Cardiac muscle cell (in vitro differentiated cells and primary cell): ENCODE measurements around the gene SLC1A1. TPM values are rescaled to one million over a fixed set of nuclear protein-coding genes. Genes with fewer than 3 reads are reported as not detected.

Experiments
- DNase-seq, 2 donors: peaks; one replicate each; pipeline versions ENCODE4 v3.0.0 to v3.0.0-alpha.2; 2010 to 2017; ENCODE audit warnings: low read depth in 1 of 2, low spot score in 1 of 2
- H3K27ac ChIP-seq: fragments of 200-600 bp; sonication (generic); 2 replicates; pipeline ENCODE4 v1.5.1; 2016
- H3K27me3 ChIP-seq: fragments of 200-600 bp; sonication (generic); 2 replicates; pipeline ENCODE4 v1.6.0; 2016; ENCODE audit warnings: control low read depth
- H3K36me3 ChIP-seq: fragments of 200-600 bp; sonication (generic); 2 replicates; pipeline ENCODE4 v1.5.1; 2016; ENCODE audit warnings: control low read depth
- H3K4me1 ChIP-seq: fragments of 200-600 bp; sonication (generic); 2 replicates; pipeline ENCODE4 v1.8.1; 2017; ENCODE audit warnings: low read depth, mild to moderate bottlenecking, mixed run types
- H3K4me3 ChIP-seq: fragments of 200-600 bp; sonication (generic); 2 replicates; pipeline ENCODE4 v1.5.1; 2016; ENCODE audit warnings: mild to moderate bottlenecking
- H3K9me3 ChIP-seq: fragments of 200-600 bp; sonication (generic); 2 replicates; pipeline ENCODE4 v1.5.1; 2017; ENCODE audit warnings: low read depth, mild to moderate bottlenecking, control low read depth
- CTCF ChIP-seq: IDR thresholded peaks from 2 replicates; pipeline ENCODE4 v1.5.1; 2012; ENCODE audit warnings: low read depth, mild to moderate bottlenecking, low read length
- polyA plus RNA-seq: library from polyadenylated mRNA; unstranded; fragments of >200 nt; fragmentation: Nextera tagmentation; extraction: Ambion mirVana; gene quantifications from 2 replicates; pipeline ENCODE4 v1.2.1, GENCODE V29; 2016
- total RNA-seq: library from RNA; depleted of rRNA; stranded (reverse); fragments of >200 nt; gene quantifications from 2 replicates; pipeline ENCODE4 v1.2.3, GENCODE V29; 2016

The SLC1A1 gene
- total and polyA plus RNA-seq, 2 experiments from 2014 or later, result 0.57 to 2.4 TPM

DNA sequence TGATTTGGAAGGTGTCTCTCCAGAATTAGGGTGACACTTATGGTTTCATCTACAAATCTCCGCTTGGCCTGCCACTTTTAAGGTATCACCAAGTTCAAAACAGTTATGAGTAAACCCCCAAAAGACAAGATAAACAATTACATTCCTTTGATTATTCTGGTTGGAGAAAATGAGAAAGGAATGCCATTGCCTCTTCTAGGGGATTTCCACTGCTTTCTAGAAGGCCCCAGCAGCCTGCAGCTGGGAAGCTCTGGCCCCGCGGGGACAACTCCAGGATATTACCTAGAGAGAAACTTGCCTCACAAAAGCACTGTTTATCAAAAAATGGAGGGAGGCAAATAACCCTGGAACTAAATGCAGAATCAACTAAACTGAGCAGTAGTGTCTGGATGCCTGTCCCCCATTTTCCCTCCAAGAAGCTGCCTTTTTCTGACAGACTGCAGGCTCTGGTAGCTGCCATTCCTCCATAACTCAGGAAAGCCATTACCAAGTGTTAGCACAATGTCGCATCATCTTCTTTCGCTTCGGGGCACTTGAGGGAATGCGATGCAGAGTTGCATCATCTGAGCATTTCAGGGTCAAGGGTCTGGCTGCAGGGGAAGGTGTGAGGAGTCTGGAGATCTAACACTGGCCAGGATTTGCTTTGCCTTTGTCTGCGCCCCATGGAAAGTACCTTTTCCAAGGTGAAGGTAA, 100.3 kb downstream of the SLC1A1 start:
- Histone ChIP-seq H3K4me3 (no peak overlapping the region), H3K9me3 (no peaks in the 10 kb centered on the region), H3K27ac (no peak overlapping the region), H3K27me3 (no peaks in the 10 kb centered on the region), H3K36me3 (no peaks in the 10 kb centered on the region), H3K4me1 (no peaks in the 10 kb centered on the region)
- DNase-seq, result no peak
- no peak for TF ChIP-seq CTCF

DNA sequence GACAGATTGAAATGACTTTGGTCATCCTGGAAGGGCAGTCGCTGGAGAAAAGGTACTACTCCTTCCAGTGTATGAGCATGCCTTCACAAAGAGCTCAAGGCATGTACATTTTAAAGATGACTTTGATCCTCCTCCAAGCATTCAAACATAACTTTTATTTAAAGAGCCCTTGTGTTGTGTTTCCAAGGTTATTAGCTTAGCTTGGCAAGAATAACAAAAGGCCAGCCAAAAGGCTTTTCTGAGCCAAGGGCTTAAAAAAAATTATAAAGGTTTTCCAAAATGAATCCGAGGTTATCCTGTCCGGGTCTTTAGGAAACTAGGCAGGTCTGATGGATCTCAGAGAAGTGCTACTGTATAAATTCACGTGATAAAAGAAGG, 100.8 kb downstream of the SLC1A1 start:
- Histone ChIP-seq H3K27ac (no peak overlapping the region), H3K9me3 (no peaks in the 10 kb centered on the region), H3K4me1 (no peaks in the 10 kb centered on the region), H3K4me3 (no peak overlapping the region), H3K36me3 (no peaks in the 10 kb centered on the region), H3K27me3 (no peaks in the 10 kb centered on the region)
- peak in 1 of 2 donors; percentile 10 for DNase-seq
- no peak for TF ChIP-seq CTCF

- no peak for TF ChIP-seq CTCF
- Histone ChIP-seq H3K27ac (no peak overlapping the region), H3K9me3 (no peaks in the 10 kb centered on the region), H3K4me3 (no peak overlapping the region), H3K27me3 (no peaks in the 10 kb centered on the region), H3K36me3 (no peaks in the 10 kb centered on the region), H3K4me1 (no peaks in the 10 kb centered on the region)
- DNase-seq, result no peak
These were observed 102.0 kb downstream of the SLC1A1 start for GRCh38 chr9:4592295-4592694.

DNA sequence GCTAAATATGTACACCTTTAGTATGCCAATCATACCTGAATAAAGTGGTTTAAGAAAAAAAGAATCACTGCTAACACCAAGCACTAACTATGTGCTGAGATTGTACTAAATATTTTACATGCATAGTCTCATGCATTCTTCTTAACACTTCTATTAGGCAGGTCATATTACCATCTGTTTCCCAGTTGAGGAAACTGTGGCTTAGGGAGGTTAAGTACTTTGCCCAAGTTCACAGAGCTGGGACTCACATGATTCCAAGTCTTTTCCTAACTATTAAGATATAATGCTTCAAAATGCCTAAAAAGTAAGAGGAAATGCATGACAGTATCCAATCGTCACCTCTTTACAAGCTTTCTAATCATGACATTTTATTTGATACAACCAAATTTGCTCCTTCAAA, 102.6 kb downstream of the SLC1A1 start:
- DNase-seq, result no peak
- Histone ChIP-seq H3K9me3 (no peaks in the 10 kb centered on the region), H3K27me3 (no peaks in the 10 kb centered on the region), H3K27ac (no peak overlapping the region), H3K4me1 (no peaks in the 10 kb centered on the region), H3K4me3 (no peak overlapping the region), H3K36me3 (no peaks in the 10 kb centered on the region)
- TF ChIP-seq CTCF, result no peak

GRCh38 chr9:4594545-4594944, 104.3 kb downstream of the SLC1A1 start:
- Histone ChIP-seq H3K27me3 (no peaks in the 10 kb centered on the region), H3K9me3 (no peaks in the 10 kb centered on the region), H3K27ac (no peak overlapping the region), H3K4me3 (no peak overlapping the region), H3K4me1 (no peaks in the 10 kb centered on the region), H3K36me3 (no peaks in the 10 kb centered on the region)
- no peak for TF ChIP-seq CTCF
- DNase-seq, result no peak
